Stimulated activated CD8-positive, alpha-beta memory T cell treated with anti-CD3 and anti-CD28 coated beads, Interleukin-15, amount 100 ng/mL, for 24 hours (primary cell): ENCODE measurements around the gene FGFBP3.

ENCODE experiments used
- DNase-seq: peaks from one replicate; pipeline ENCODE4 v3.0.0-alpha.2; 2020; ENCODE audit warnings: low read depth

FGFBP3 gene, protein sequence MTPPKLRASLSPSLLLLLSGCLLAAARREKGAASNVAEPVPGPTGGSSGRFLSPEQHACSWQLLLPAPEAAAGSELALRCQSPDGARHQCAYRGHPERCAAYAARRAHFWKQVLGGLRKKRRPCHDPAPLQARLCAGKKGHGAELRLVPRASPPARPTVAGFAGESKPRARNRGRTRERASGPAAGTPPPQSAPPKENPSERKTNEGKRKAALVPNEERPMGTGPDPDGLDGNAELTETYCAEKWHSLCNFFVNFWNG

GRCh38 chr10:91909117-91909677 lies at the start of gene FGFBP3:
FGFBP3 (minus strand) TSS chr10:91909486; CDS start chr10:91908969, 517 bp downstream.
- no peak for DNase-seq

DNA sequence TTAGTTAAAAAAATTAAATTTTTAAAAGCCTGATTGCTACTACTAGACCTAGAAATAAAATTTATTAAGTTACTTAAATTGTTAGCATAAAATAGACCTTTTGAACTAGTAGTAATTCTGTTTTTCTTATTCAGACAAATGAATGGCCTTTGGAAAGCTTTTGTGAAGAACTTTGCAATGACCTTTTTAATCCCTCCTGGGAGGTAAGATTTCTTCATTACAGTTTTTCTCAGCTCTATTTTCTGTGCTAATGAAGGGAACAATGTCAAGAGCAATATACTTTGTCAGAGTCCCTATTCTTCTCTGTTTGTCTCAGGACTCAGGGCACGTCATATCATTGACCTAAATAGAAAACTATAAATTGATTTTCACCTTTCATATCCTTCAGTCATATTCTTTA lies 47.8 kb upstream of the FGFBP3 start:
- DNase-seq, result no peak

DNA sequence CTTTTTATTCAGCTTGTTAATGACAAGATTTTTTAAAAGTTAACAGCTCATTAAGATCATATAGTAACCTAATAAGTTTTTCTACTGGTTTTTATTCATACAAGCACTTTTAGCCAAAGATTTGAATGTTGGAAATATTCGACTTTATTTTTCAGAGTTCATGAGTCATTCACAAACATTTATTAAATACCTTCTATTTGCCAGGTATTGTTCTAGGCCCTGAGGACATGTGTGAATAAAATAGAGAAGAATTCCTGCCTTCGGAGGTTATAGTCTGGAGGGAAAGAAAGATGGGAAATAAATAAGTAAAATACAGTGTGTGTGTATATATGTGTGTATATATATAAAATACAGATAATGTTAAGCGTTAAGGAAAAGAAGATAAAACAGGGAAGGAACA lies 45.8 kb upstream of the FGFBP3 start:
- DNase-seq, result no peak

GRCh38 chr10:91953600-91954160 lies 44.4 kb upstream of the FGFBP3 start:
- DNase-seq, result no peak

DNA sequence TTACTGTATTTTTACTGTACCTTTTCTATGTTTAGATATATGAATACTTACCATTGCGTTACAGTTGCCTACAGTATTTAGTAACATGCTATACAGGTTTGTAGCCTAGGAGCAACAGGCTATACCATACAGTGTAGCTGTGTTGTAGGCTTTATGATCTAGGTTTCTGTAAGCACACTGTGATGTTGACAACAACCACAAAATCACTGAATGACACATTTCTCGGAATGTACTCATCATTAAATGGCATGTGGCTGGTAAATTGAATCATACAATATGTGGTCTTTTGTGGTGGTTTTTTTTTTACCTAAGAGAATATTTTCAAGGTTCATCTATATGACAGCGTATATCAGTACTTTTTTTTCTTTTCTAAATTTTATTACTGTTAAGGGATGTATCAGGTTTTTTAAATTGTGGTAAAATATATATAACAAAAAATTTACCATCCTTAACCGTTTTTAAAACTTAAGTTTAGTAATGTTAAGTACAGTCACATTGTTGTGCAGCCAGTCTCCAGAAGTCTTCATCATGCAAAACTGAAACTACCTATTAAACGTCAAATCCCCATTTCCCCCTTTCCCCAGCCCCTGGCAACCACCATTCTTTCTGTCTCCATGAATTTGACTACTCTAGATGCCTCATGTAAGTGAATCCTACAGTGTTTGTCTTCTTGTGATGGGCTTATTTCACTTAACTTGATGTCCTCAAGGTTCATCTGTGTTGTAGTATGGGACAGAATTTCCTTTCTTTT lies 35.8 kb upstream of the FGFBP3 start:
- no peak for DNase-seq

DNA sequence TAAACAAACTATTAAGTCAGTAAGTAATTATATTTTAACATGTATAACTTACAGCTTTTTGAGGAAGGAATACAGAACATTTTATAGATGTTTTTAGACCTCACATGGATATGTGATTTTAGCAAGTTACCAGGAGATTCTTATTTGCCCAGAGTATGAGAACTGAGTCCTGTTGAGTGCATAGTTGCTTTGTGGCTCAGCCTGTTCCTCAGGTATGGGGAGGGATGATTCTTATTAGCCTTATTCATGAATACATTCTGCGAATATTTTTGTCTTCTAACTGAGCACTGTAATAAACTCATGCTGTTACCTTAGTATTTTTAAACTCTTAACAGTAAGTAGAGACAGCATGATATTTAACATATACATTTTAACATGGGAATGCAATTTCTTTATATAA lies 32.1 kb upstream of the FGFBP3 start:
- DNase-seq, result no peak

DNA sequence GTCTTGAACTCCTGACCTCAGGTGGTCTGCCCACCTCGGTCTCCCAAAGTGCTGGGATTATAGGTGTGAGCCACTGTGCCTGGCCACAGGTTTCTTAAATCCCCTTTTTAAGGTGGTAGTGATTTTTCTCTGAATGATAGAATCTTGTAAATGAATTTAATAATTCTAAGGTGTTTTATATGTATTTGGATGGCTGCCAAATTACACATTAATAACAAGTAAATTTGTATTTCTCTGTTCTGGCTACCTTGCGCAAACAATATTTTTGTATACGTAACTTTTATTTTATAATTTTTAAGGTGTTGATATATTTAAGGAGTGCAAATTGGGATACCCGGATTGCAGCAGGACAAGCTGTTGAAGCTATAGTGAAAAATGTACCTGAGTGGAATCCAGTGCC lies 30.4 kb upstream of the FGFBP3 start:
- DNase-seq, result no peak

- DNase-seq, result no peak
Observed at GRCh38 chr10:91935886-91936285, 26.6 kb upstream of the FGFBP3 start.

- DNase-seq, result no peak
Observed at GRCh38 chr10:91932737-91933136, 23.5 kb upstream of the FGFBP3 start.

DNA sequence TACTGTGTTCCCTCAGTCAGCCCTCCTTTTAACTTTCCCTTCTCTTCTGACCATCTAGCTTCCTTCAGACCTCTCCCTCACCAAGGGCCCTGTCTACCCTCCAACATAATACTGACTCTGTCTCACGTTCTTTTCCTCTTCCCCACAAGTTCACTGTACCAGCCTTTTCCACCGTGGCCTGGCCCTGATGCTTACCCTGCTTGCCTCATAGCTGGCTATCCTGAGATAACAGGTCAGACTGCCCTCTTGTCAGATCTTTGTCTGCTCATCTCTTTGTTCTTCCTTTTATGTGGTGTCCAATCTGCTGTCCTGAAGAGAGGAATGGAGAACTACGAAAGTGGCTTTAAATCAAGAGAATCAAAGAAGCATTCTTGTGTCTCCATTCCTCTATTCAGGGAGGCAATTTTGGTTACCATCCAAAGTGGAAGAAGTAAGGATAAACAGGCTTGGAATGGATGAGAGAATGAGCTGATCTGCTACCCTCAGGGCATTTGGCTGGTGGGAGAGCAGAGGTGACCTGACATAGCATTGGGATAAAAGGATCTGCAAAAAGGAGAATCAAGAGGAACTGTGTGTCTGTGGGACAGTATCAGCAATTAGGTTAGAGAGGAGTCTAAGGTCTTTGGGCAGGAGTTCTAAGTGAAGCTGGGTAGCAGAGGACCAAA lies 22.4 kb upstream of the FGFBP3 start:
- DNase-seq, result no peak

- DNase-seq, result no peak
Observed at GRCh38 chr10:91930939-91931338, 21.7 kb upstream of the FGFBP3 start.

DNA sequence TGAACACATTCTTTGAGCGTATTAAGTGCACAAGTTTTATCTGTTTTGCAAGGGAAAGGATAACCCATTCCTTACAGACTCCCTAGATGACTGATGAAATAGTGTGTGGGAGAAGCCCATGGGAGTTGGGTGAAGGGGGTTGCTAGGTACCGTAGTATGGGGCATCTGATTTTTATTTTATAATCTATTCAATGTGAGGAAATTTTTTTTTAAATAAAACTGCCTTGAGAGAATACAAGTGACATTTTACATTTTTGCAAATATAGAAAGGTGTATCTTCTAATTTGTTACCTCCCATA lies 15.7 kb upstream of the FGFBP3 start:
- no peak for DNase-seq

DNA sequence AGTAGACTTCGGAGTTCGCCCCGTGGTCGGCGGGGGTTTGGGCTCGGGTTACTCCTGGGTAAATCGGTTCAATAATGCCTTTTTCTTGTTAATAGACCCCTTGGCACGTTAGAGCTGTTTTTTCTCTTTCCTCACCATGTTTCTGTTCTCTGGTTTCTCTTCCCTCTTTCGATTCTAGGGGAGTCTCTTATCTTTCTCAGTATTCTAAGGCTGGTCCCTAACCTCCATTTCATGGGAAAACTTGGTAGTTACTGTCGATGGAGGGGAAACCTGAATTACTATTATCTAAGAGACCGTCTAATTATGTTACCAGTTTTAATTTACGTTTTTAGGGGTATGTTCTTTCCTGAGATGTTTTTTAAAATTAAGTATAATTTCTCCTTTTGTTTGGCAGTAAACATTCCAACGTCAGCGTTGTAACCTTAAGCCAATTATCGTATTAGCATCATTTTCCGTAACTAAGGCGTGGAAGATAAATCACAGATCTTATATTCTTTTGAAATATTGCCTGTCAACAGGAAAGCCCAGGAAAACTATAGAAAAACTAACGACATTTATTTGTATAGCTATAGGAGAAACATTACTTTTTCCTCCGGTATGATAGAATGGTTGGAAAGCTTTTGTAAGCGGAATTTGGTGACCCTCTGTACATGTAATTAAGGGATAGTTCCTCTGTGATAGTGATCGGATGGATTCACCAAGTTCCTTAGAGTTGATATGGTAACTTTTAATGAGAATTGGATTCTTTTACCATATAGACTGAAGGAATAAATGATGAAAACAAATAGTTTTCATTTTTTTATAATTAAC lies 15.1 kb upstream of the FGFBP3 start:
- DNase-seq, result no peak

GRCh38 chr10:91923371-91924211 lies 14.3 kb upstream of the FGFBP3 start, which contains the start of gene BTAF1:
BTAF1 (plus strand) TSS chr10:91923770; CDS start chr10:91924077, 307 bp downstream.
- DNase-seq, result peak; percentile 83

DNA sequence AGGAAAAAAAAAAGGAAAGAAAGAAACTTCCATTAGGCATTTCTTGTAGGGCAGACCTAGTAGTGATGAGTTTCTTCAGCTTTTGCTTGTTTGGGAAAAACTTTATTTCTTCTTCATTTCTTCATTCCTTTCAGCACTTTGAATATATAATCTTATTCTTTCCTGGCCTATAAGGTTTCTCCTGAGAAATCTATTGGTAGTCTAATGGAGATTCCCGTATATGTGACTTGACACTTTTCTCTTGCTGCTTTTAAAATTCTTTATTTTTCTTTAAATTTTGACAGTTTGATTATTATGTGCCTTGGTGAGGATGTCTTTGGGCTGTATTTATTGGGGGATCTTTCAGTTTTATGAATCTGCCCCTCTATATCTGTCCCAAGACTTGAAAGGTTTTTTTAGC lies 10.4 kb upstream of the FGFBP3 start:
- DNase-seq, result no peak

DNA sequence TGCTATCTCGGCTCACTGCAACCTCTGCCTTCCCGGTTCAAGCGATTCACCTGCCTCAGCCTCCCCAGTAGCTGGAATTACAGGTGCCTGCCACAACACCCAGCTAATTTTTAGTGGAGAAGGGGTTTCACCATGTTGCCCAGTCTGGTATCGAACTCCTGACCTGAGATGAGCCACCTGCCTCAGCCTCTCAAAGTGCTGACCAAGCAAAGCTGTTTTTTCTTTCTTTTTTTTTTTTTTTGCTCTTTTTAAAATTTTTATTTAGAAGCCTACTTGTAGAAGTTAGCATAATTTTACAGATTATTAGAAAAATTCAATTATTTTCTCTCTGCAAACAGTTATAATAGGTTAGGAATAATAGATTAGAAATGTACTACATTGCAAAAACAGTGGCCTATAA lies 1.2 kb upstream of the FGFBP3 start:
- no peak for DNase-seq

GRCh38 chr10:91908337-91909116 lies 759 bp downstream of the FGFBP3 start:
- peak; percentile 38 for DNase-seq

DNA sequence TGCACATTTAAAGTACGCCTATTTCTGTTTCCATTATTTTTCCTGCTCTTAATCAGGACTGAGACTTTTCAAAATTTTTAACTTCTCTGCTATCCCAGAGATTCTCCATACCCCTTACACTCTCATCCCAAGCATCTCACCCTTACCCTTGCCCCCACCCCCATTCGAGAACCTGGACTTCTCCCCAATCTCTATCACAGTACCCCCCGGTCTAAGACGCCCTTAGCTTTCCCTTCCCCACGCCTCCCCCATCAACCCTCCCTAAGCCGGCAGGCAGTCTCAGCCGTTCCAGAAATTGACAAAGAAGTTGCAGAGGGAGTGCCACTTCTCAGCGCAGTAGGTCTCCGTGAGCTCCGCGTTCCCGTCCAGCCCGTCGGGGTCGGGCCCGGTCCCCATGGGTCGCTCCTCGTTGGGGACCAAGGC lies 1.4 kb downstream of the FGFBP3 start:
- DNase-seq, result no peak

GRCh38 chr10:91907033-91907594 lies 2.2 kb downstream of the FGFBP3 start:
- DNase-seq, result no peak
